ENCODE measurements around the gene OR5H15. TPM values are rescaled to one million over a fixed set of nuclear protein-coding genes. Genes with fewer than 3 reads are reported as not detected.
A peak's percentile ranks its signal among the peaks of the same experiment; 100 is the strongest.

OR5H15 gene
- total and polyA plus RNA-seq, 4 donors, result not detected

DNA sequence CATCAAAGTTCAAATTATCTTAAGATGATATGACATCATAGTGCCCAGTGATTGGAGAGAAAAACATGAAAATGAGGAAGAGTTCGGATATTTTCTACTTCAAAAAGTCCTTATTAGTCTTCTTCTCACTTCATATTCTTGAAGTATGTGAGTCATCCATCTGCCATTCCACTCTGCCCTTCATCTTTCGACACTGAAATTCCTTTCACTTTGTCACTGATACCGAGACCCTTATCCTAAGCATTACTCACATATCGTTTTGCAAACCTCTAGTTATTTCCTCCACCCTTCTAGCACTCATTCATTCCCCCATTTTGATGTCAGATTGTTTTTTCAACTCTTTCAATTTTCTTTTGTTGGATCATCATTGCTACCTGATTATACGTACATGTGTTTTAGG is 15.3 kb upstream of the OR5H15 start:
- ATAC-seq (ENCODE audit: insufficient read depth, low FRiP score) (peak; percentile 27), DNase-seq (no peak)
- WGBS, 2 donors, result 67 to 85% methylated on average over 5 of the region's 5 CpGs
- Histone ChIP-seq H3K36me3 (ENCODE audit: control insufficient read depth in 4 of 4, insufficient read depth in 4 of 4, low read length in 4 of 4) (no peaks in the 10 kb centered on the region), H3K27me3 (ENCODE audit: control insufficient read depth in 3 of 3, insufficient read depth in 3 of 3, low read length in 2 of 3) (no peaks in the 10 kb centered on the region), H3K9me3 (ENCODE audit: control insufficient read depth in 4 of 4, insufficient read depth in 3 of 4, low read length in 3 of 4) (no peaks in the 10 kb centered on the region), H3K27ac (ENCODE audit: low read depth in 1 of 2, low read length in 1 of 2) (no peak overlapping the region), H3K4me3 (no peak overlapping the region), H3K9ac (ENCODE audit: insufficient read depth in 1 of 2, low read length in 2 of 2) (no peak overlapping the region), H3K4me1 (ENCODE audit: control insufficient read depth in 5 of 5, insufficient read depth in 5 of 5, low read length in 5 of 5) (no peaks in the 10 kb centered on the region)
- TF ChIP-seq, protein P1, sequence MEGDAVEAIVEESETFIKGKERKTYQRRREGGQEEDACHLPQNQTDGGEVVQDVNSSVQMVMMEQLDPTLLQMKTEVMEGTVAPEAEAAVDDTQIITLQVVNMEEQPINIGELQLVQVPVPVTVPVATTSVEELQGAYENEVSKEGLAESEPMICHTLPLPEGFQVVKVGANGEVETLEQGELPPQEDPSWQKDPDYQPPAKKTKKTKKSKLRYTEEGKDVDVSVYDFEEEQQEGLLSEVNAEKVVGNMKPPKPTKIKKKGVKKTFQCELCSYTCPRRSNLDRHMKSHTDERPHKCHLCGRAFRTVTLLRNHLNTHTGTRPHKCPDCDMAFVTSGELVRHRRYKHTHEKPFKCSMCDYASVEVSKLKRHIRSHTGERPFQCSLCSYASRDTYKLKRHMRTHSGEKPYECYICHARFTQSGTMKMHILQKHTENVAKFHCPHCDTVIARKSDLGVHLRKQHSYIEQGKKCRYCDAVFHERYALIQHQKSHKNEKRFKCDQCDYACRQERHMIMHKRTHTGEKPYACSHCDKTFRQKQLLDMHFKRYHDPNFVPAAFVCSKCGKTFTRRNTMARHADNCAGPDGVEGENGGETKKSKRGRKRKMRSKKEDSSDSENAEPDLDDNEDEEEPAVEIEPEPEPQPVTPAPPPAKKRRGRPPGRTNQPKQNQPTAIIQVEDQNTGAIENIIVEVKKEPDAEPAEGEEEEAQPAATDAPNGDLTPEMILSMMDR (IDR thresholded peaks at IDR 0.05; ENCODE audit: control extremely low read depth, extremely low read depth), result no peak

DNA sequence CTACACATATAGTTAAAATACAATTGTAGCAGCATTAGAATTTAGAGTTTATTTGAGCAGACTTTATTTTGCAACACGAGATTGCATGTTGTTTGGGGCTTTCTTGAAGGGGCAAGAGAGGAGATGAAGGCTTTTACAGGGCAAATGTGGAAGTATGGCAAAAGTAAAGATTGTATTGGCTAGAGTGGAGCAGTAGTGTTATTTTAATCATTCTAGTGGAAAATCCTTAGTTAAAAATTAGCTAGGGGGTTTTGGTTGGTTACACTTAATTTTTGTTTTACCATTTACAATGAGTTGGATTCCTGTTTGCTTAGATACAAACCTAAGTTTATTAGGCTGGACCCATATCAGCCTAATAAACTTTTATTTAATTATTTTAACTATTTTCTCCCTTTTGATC is 4.6 kb downstream of the OR5H15 start:
- TF ChIP-seq, protein P1 (IDR thresholded peaks at IDR 0.05; ENCODE audit: control extremely low read depth, extremely low read depth), result no peak
- no peak overlapping the region for H3K27ac ChIP-seq (ENCODE audit: low read depth in 1 of 2, low read length in 1 of 2)
- ATAC-seq (ENCODE audit: insufficient read depth, low FRiP score) (no peak), DNase-seq (no peak)
- no peaks in the 10 kb centered on the region for H3K36me3 ChIP-seq (ENCODE audit: control insufficient read depth in 4 of 4, insufficient read depth in 4 of 4, low read length in 4 of 4)
- no peak overlapping the region for H3K9ac ChIP-seq (ENCODE audit: insufficient read depth in 1 of 2, low read length in 2 of 2)
- peaks cover 0 to 2% (median 0%) of the 10 kb centered on the region in 4 donors for H3K9me3 ChIP-seq (ENCODE audit: control insufficient read depth in 4 of 4, insufficient read depth in 3 of 4, low read length in 3 of 4)
- no peak overlapping the region for H3K4me3 ChIP-seq
- no peaks in the 10 kb centered on the region for H3K4me1 ChIP-seq (ENCODE audit: control insufficient read depth in 5 of 5, insufficient read depth in 5 of 5, low read length in 5 of 5)
- 51 to 53% methylated on average over 1 of the region's 1 CpG for WGBS, 2 donors
- no peaks in the 10 kb centered on the region for H3K27me3 ChIP-seq (ENCODE audit: control insufficient read depth in 3 of 3, insufficient read depth in 3 of 3, low read length in 2 of 3)

DNA sequence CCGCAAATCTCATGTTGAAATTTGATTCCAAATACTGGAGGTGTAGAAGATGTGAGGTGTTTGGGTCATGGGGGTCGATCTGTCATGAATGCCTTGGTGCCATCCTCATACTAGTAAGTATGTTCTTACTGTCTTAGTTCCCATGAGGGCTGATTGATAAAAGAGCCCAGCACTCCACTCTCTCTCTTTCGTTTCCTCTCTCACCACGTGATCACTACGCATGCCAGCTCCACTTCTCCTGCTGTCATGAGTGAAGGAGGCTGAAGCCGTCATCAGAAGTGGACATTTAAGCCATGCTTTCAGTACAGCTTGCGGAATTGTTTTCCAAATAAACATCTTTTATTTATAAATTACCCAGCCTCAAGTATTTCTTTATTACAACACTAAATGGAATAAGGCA is 6.1 kb downstream of the OR5H15 start:
- ATAC-seq (ENCODE audit: insufficient read depth, low FRiP score) (no peak), DNase-seq (no peak)
- H3K27ac ChIP-seq (ENCODE audit: low read depth in 1 of 2, low read length in 1 of 2), result no peak overlapping the region
- no peak overlapping the region for H3K4me3 ChIP-seq
- H3K9me3 ChIP-seq (ENCODE audit: control insufficient read depth in 4 of 4, insufficient read depth in 3 of 4, low read length in 3 of 4), result peaks cover 0 to 2% (median 0%) of the 10 kb centered on the region in 4 donors
- TF ChIP-seq, protein P1 (IDR thresholded peaks at IDR 0.05; ENCODE audit: control extremely low read depth, extremely low read depth), result no peak
- H3K9ac ChIP-seq (ENCODE audit: insufficient read depth in 1 of 2, low read length in 2 of 2), result no peak overlapping the region
- no peaks in the 10 kb centered on the region for H3K4me1 ChIP-seq (ENCODE audit: control insufficient read depth in 5 of 5, insufficient read depth in 5 of 5, low read length in 5 of 5)
- no peaks in the 10 kb centered on the region for H3K27me3 ChIP-seq (ENCODE audit: control insufficient read depth in 3 of 3, insufficient read depth in 3 of 3, low read length in 2 of 3)
- no peaks in the 10 kb centered on the region for H3K36me3 ChIP-seq (ENCODE audit: control insufficient read depth in 4 of 4, insufficient read depth in 4 of 4, low read length in 4 of 4)
- WGBS, 2 donors, result 81 to 87% methylated on average over 7 of the region's 7 CpGs

DNA sequence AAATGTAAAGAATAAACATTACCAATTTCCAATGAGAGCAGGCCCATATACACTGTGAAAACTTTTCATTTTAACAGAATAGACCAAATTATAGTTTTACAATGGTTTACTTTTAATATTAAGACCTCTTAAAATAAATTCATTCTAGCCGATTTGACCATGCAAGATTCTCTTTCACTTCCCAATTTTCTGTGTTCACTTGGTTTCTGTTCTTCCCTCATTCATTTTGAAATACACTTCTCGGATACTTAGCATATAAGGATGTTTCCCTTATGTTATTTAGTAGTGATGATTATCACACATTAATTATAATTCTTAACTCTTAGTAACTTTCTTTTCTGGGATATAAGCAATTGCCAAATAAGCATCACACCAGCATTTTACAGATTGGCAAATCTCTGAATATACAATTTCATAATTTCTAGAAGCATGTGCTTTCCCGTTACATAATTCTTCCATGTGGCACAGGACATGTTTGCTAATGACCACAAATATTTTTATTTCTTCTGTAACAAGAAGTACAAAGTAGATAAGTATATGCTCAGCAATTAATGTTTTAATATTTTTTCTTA is 13.9 kb downstream of the OR5H15 start:
- Histone ChIP-seq H3K4me1 (ENCODE audit: control insufficient read depth in 5 of 5, insufficient read depth in 5 of 5, low read length in 5 of 5) (no peaks in the 10 kb centered on the region), H3K27me3 (ENCODE audit: control insufficient read depth in 3 of 3, insufficient read depth in 3 of 3, low read length in 2 of 3) (no peaks in the 10 kb centered on the region), H3K9ac (ENCODE audit: insufficient read depth in 1 of 2, low read length in 2 of 2) (no peak overlapping the region), H3K36me3 (ENCODE audit: control insufficient read depth in 4 of 4, insufficient read depth in 4 of 4, low read length in 4 of 4) (no peaks in the 10 kb centered on the region), H3K27ac (ENCODE audit: low read depth in 1 of 2, low read length in 1 of 2) (no peak overlapping the region), H3K9me3 (ENCODE audit: control insufficient read depth in 4 of 4, insufficient read depth in 3 of 4, low read length in 3 of 4) (no peaks in the 10 kb centered on the region), H3K4me3 (no peak overlapping the region)
- TF ChIP-seq, protein P1 (IDR thresholded peaks at IDR 0.05; ENCODE audit: control extremely low read depth, extremely low read depth), result no peak
- ATAC-seq (ENCODE audit: insufficient read depth, low FRiP score), result no peak
- WGBS, 2 donors, result 46 to 65% methylated on average over 3 of the region's 3 CpGs
- DNase-seq, result no peak
